Hepatocyte (in vitro differentiated cells): Measurements from ENCODE around the gene CRIM1. TPM values are rescaled to one million over a fixed set of nuclear protein-coding genes. Genes with fewer than 3 reads are reported as not detected.

Experiments
- DNase-seq: peaks from one replicate; pipeline ENCODE4 v3.0.0-alpha.2; 2016; ENCODE audit warnings: low spot score
- H2AFZ ChIP-seq: fragments of 200-600 bp; sonication (generic); 2 replicates; pipeline ENCODE4 v1.6.0; 2016; ENCODE audit warnings: antibody characterized with exemption, mild to moderate bottlenecking
- H3K27ac ChIP-seq: fragments of 200-600 bp; sonication (generic); 2 replicates; pipeline ENCODE4 v1.5.1; 2016; ENCODE audit warnings: mild to moderate bottlenecking
- H3K27me3 ChIP-seq: fragments of 200-600 bp; sonication (generic); 2 replicates; pipeline ENCODE4 v1.6.1; 2016
- H3K36me3 ChIP-seq: fragments of 200-600 bp; sonication (generic); replicated peaks from 2 replicates; pipeline ENCODE4 v1.5.1; 2016; ENCODE audit warnings: low read depth; ENCODE audit not compliant: insufficient read depth
- H3K4me1 ChIP-seq: fragments of 200-600 bp; sonication (generic); 2 replicates; pipeline ENCODE4 v1.5.1; 2016; ENCODE audit warnings: mild to moderate bottlenecking, moderate library complexity; ENCODE audit not compliant: insufficient read depth
- H3K4me2 ChIP-seq: fragments of 200-600 bp; sonication (generic); 2 replicates; pipeline ENCODE4 v1.6.0; 2016
- H3K4me3 ChIP-seq: fragments of 200-600 bp; sonication (generic); 2 replicates; pipeline ENCODE4 v1.5.1; 2016; ENCODE audit warnings: mild to moderate bottlenecking
- H3K79me2 ChIP-seq: fragments of 200-600 bp; sonication (generic); 2 replicates; pipeline ENCODE4 v1.6.0; 2017; ENCODE audit warnings: mild to moderate bottlenecking
- H3K9me2 ChIP-seq: fragments of 200-600 bp; sonication (generic); replicated peaks from 2 replicates; pipeline ENCODE4 v1.6.0; 2017; ENCODE audit warnings: mild to moderate bottlenecking; ENCODE audit not compliant: insufficient read depth
- H3K9me3 ChIP-seq: fragments of 200-600 bp; sonication (generic); 2 replicates; pipeline ENCODE4 v1.5.1; 2016; ENCODE audit warnings: low read depth, mild to moderate bottlenecking
- H4K20me1 ChIP-seq: fragments of 200-600 bp; sonication (generic); 2 replicates; pipeline ENCODE4 v1.6.0; 2016; ENCODE audit warnings: mild to moderate bottlenecking; ENCODE audit not compliant: insufficient read depth, poor library complexity, severe bottlenecking
- CTCF ChIP-seq: fragments of 200-600 bp; sonication (generic); IDR thresholded peaks from 2 replicates; pipeline ENCODE4 v1.5.1; 2016; ENCODE audit warnings: antibody characterized with exemption, mild to moderate bottlenecking; ENCODE audit not compliant: poor library complexity
- EZH2 ChIP-seq: fragments of 200-600 bp; sonication (generic); IDR thresholded peaks from 2 replicates; pipeline ENCODE4 v1.6.1; 2016; ENCODE audit warnings: antibody characterized with exemption, mild to moderate bottlenecking, borderline replicate concordance
- EZH2phosphoT487 ChIP-seq: fragments of 200-600 bp; sonication (generic); IDR thresholded peaks from one replicate; pipeline ENCODE4 v1.6.1; 2018; ENCODE audit warnings: antibody characterized with exemption, mild to moderate bottlenecking, low read depth, moderate library complexity; ENCODE audit not compliant: unreplicated experiment, severe bottlenecking
- WGBS: methylation state at CpG from one replicate; pipeline ENCODE4 v1.1.6; 2016; ENCODE audit warnings: low lambda C conversion rate; ENCODE audit errors: missing lambda C conversion rate; 5-methylcytosine and 5-hydroxymethylcytosine counted together
- polyA plus RNA-seq: library from polyadenylated mRNA; unstranded; fragments of >200 nt; fragmentation: Nextera tagmentation; extraction: Ambion mirVana; gene quantifications from 2 replicates; pipeline ENCODE4 v1.2.1, GENCODE V29; 2016
- total RNA-seq: library from RNA; depleted of rRNA; stranded (reverse); fragments of >200 nt; gene quantifications from 2 replicates; pipeline ENCODE4 v1.2.3, GENCODE V29; 2014

The CRIM1 gene
- total and polyA plus RNA-seq, 2 experiments from 2014 or later: 23.0 to 40.8 TPM

GRCh38 chr2:36392571-36393255 is 37.1 kb downstream of the CRIM1 start:
- no peak overlapping the region for H3K27ac ChIP-seq
- no peaks in the 10 kb centered on the region for H3K9me2 ChIP-seq
- H3K9me3 ChIP-seq: no peaks in the 10 kb centered on the region
- no peak overlapping the region for H2AFZ ChIP-seq
- no peaks in the 10 kb centered on the region for H4K20me1 ChIP-seq
- H3K4me1 ChIP-seq: peaks cover 24% of the 10 kb centered on the region
- no peak overlapping the region for H3K4me3 ChIP-seq
- H3K36me3 ChIP-seq: no peaks in the 10 kb centered on the region
- DNase-seq: no peak
- no peak overlapping the region for H3K4me2 ChIP-seq
- TF ChIP-seq EZH2phosphoT487: no peak
- no peaks in the 10 kb centered on the region for H3K27me3 ChIP-seq
- peaks cover 48% of the 10 kb centered on the region for H3K79me2 ChIP-seq
- WGBS: 56% methylated on average over 5 of the region's 5 CpGs

GRCh38 chr2:36393738-36394256 is 38.2 kb downstream of the CRIM1 start:
- H3K79me2 ChIP-seq: peaks cover 42% of the 10 kb centered on the region
- no peaks in the 10 kb centered on the region for H3K36me3 ChIP-seq
- H3K4me1 ChIP-seq: peaks cover 14% of the 10 kb centered on the region
- no peak overlapping the region for H3K4me2 ChIP-seq
- H3K9me3 ChIP-seq: no peaks in the 10 kb centered on the region
- H3K27me3 ChIP-seq: no peaks in the 10 kb centered on the region
- no peak overlapping the region for H2AFZ ChIP-seq
- no peaks in the 10 kb centered on the region for H3K9me2 ChIP-seq
- no peak overlapping the region for H3K4me3 ChIP-seq
- no peak for DNase-seq
- H3K27ac ChIP-seq: no peak overlapping the region
- no peaks in the 10 kb centered on the region for H4K20me1 ChIP-seq
- 92% methylated on average over 4 of the region's 4 CpGs for WGBS
- no peak for TF ChIP-seq EZH2
- no peak for TF ChIP-seq EZH2phosphoT487
- TF ChIP-seq CTCF: no peak

GRCh38 chr2:36394804-36395203 is 39.2 kb downstream of the CRIM1 start:
- H3K9me3 ChIP-seq: no peaks in the 10 kb centered on the region
- peaks cover 4% of the 10 kb centered on the region for H3K4me1 ChIP-seq
- H3K79me2 ChIP-seq: peaks cover 49% of the 10 kb centered on the region
- WGBS: 77% methylated on average over 6 of the region's 6 CpGs
- DNase-seq: no peak
- no peaks in the 10 kb centered on the region for H3K9me2 ChIP-seq
- H3K27me3 ChIP-seq: no peaks in the 10 kb centered on the region
- no peak overlapping the region for H2AFZ ChIP-seq
- no peak overlapping the region for H3K4me3 ChIP-seq
- TF ChIP-seq EZH2 (no peak), CTCF (no peak), EZH2phosphoT487 (no peak)
- H4K20me1 ChIP-seq: no peaks in the 10 kb centered on the region
- H3K4me2 ChIP-seq: no peak overlapping the region
- H3K27ac ChIP-seq: no peak overlapping the region
- no peaks in the 10 kb centered on the region for H3K36me3 ChIP-seq

GRCh38 chr2:36395866-36396265 is 40.3 kb downstream of the CRIM1 start:
- Histone ChIP-seq H3K27me3 (no peaks in the 10 kb centered on the region), H3K4me3 (no peak overlapping the region), H3K9me3 (no peaks in the 10 kb centered on the region), H3K36me3 (no peaks in the 10 kb centered on the region), H2AFZ (no peak overlapping the region), H3K9me2 (no peaks in the 10 kb centered on the region), H3K4me1 (peaks cover 3% of the 10 kb centered on the region), H3K79me2 (peaks cover 51% of the 10 kb centered on the region), H3K4me2 (no peak overlapping the region), H3K27ac (no peak overlapping the region), H4K20me1 (no peaks in the 10 kb centered on the region)
- no peak for TF ChIP-seq EZH2
- TF ChIP-seq EZH2phosphoT487: no peak
- no peak for TF ChIP-seq CTCF
- 92% methylated on average over 4 of the region's 4 CpGs for WGBS
- DNase-seq: no peak
